ENCODE results near the gene MCTP1. TPM values are rescaled to one million over a fixed set of nuclear protein-coding genes. Genes with fewer than 3 reads are reported as not detected.
A peak's percentile ranks its signal among the peaks of the same experiment; 100 is the strongest.

Gene MCTP1
- total and polyA plus RNA-seq, 2 experiments from 2014 or later = 1.3 to 5.7 TPM

DNA sequence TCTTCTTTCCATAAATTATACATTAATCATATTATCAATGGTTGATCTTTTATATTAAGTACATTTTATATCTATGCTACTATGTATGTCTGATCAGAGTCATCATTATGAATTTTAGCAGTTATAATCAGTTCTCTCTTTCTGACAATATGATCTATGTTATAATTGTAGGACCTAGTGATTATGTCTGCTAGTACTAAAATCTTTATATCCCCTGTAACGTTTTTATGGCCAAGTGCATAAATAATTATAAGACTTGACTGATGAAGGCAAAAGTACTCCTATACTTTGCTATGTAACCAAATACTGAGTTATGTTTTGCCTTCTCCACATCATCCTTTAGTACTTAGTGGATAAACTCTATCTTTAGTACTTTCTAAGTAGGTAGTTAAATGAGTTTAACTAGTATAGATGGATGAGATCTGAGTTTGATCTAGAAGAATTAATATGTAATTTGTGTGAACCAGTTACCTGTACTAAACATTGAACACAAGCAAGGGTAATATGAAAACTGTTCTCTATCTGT, 591.0 kb downstream of the MCTP1 start:
- Histone ChIP-seq H3K9me2 (replicated peaks; ENCODE audit: insufficient read depth) (no peaks in the 10 kb centered on the region), H3K4me1 (ENCODE audit: insufficient read depth) (no peaks in the 10 kb centered on the region), H3K27ac (no peak overlapping the region), H4K20me1 (ENCODE audit: insufficient read depth, poor library complexity, severe bottlenecking) (no peaks in the 10 kb centered on the region), H3K4me3 (no peak overlapping the region), H2AFZ (no peak overlapping the region), H3K9me3 (ENCODE audit: low read depth) (no peaks in the 10 kb centered on the region), H3K36me3 (replicated peaks; ENCODE audit: insufficient read depth, low read depth) (no peaks in the 10 kb centered on the region), H3K27me3 (no peaks in the 10 kb centered on the region), H3K79me2 (no peaks in the 10 kb centered on the region), H3K4me2 (no peak overlapping the region)
- no peak for DNase-seq (ENCODE audit: low spot score)
- TF ChIP-seq EZH2 (IDR thresholded peaks at IDR 0.05; ENCODE audit: borderline replicate concordance) (no peak), EZH2phosphoT487 (IDR thresholded peaks at IDR 0.05; ENCODE audit: low read depth, severe bottlenecking, unreplicated experiment) (no peak)
- TF ChIP-seq, protein P1, sequence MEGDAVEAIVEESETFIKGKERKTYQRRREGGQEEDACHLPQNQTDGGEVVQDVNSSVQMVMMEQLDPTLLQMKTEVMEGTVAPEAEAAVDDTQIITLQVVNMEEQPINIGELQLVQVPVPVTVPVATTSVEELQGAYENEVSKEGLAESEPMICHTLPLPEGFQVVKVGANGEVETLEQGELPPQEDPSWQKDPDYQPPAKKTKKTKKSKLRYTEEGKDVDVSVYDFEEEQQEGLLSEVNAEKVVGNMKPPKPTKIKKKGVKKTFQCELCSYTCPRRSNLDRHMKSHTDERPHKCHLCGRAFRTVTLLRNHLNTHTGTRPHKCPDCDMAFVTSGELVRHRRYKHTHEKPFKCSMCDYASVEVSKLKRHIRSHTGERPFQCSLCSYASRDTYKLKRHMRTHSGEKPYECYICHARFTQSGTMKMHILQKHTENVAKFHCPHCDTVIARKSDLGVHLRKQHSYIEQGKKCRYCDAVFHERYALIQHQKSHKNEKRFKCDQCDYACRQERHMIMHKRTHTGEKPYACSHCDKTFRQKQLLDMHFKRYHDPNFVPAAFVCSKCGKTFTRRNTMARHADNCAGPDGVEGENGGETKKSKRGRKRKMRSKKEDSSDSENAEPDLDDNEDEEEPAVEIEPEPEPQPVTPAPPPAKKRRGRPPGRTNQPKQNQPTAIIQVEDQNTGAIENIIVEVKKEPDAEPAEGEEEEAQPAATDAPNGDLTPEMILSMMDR (IDR thresholded peaks at IDR 0.05; ENCODE audit: poor library complexity) = no peak
- 59% methylated on average over 1 of the region's 1 CpG for WGBS (ENCODE audit: low lambda C conversion rate, missing lambda C conversion rate)

DNA sequence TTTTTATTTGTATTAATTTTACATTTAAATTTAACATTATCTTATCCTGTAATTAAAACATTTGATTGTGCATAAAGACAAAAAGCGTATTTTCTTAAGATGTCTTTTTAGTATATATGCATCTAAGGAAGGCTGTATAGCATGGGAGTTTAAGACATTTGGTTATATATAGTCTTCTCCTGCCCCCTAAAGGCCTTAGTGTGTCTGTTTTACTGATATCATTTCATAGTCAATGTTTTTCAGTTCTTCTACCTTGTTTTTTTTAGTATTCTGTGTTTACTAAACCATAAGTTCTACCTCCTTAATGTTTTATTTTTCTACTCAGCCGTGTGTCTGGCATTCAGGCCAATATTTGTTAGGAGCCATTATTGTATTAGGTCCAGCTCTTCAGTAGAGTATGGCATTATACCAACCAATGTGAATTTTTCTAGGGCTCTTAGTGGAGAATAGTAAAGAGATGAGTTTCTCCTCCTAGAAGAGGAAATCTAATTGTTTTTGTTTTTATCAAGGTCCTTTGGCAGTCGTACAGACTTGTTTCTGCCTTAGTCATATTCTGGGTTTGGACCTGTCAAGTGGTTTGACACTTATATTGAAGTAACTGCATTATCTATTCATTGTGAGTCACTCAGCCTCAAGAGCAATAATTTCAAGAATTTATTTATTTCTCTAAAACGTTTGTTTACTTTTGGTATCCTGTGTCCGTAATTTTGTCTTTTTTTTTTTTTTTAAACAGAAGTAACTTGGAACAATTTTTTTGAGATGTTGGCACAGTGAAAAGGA, 591.7 kb downstream of the MCTP1 start:
- DNase-seq (ENCODE audit: low spot score) = peak; percentile 60
- TF ChIP-seq, protein P1 (IDR thresholded peaks at IDR 0.05; ENCODE audit: poor library complexity) = peak; percentile 64
- no peak for TF ChIP-seq EZH2 (IDR thresholded peaks at IDR 0.05; ENCODE audit: borderline replicate concordance)
- no peak overlapping the region for H3K27ac ChIP-seq

DNA sequence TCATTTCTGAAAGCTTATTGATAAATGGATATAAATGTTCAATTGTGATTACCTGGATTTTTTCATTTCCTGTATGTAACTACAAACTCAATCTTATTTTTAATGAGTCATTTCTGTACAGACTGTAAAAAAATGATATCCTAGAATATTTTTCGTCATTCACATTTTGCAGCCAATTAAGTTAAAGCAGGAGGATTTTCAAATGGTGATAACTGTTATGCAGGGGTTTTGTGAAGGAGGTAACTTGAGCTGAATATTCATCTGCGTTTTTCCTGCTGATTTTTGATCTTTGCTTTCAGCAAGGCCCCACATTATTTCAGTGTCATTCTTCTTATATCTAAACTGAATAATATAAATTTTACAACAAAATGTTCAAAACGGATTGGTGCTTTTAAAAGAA, 592.3 kb downstream of the MCTP1 start:
- no peaks in the 10 kb centered on the region for H3K9me2 ChIP-seq (replicated peaks; ENCODE audit: insufficient read depth)
- no peak overlapping the region for H2AFZ ChIP-seq
- H4K20me1 ChIP-seq (ENCODE audit: insufficient read depth, poor library complexity, severe bottlenecking) = no peaks in the 10 kb centered on the region
- no peaks in the 10 kb centered on the region for H3K36me3 ChIP-seq (replicated peaks; ENCODE audit: insufficient read depth, low read depth)
- no peak overlapping the region for H3K4me3 ChIP-seq
- H3K9me3 ChIP-seq (ENCODE audit: low read depth) = no peaks in the 10 kb centered on the region
- 75% methylated on average over 3 of the region's 3 CpGs for WGBS (ENCODE audit: low lambda C conversion rate, missing lambda C conversion rate)
- H3K27me3 ChIP-seq = no peaks in the 10 kb centered on the region
- H3K27ac ChIP-seq = no peak overlapping the region
- no peak overlapping the region for H3K4me2 ChIP-seq
- DNase-seq (ENCODE audit: low spot score) = no peak
- TF ChIP-seq, protein P1 (IDR thresholded peaks at IDR 0.05; ENCODE audit: poor library complexity) = no peak
- TF ChIP-seq EZH2phosphoT487 (IDR thresholded peaks at IDR 0.05; ENCODE audit: low read depth, severe bottlenecking, unreplicated experiment) = no peak
- TF ChIP-seq EZH2 (IDR thresholded peaks at IDR 0.05; ENCODE audit: borderline replicate concordance) = no peak
- no peaks in the 10 kb centered on the region for H3K79me2 ChIP-seq
- no peaks in the 10 kb centered on the region for H3K4me1 ChIP-seq (ENCODE audit: insufficient read depth)

More for the DNA sequence above, 591.7 kb downstream of the MCTP1 start:
- Histone ChIP-seq H3K9me2 (replicated peaks; ENCODE audit: insufficient read depth) (no peaks in the 10 kb centered on the region), H3K9me3 (ENCODE audit: low read depth) (no peaks in the 10 kb centered on the region), H4K20me1 (ENCODE audit: insufficient read depth, poor library complexity, severe bottlenecking) (no peaks in the 10 kb centered on the region), H3K4me2 (no peak overlapping the region), H3K79me2 (no peaks in the 10 kb centered on the region), H3K4me3 (no peak overlapping the region), H3K27me3 (no peaks in the 10 kb centered on the region), H2AFZ (no peak overlapping the region), H3K36me3 (replicated peaks; ENCODE audit: insufficient read depth, low read depth) (no peaks in the 10 kb centered on the region), H3K4me1 (ENCODE audit: insufficient read depth) (no peaks in the 10 kb centered on the region)
- 65% methylated on average over 5 of the region's 5 CpGs for WGBS (ENCODE audit: low lambda C conversion rate, missing lambda C conversion rate)

Measured in hepatocyte (in vitro differentiated cells).